ENCODE results near the gene FFAR4.

Gene FFAR4

DNA sequence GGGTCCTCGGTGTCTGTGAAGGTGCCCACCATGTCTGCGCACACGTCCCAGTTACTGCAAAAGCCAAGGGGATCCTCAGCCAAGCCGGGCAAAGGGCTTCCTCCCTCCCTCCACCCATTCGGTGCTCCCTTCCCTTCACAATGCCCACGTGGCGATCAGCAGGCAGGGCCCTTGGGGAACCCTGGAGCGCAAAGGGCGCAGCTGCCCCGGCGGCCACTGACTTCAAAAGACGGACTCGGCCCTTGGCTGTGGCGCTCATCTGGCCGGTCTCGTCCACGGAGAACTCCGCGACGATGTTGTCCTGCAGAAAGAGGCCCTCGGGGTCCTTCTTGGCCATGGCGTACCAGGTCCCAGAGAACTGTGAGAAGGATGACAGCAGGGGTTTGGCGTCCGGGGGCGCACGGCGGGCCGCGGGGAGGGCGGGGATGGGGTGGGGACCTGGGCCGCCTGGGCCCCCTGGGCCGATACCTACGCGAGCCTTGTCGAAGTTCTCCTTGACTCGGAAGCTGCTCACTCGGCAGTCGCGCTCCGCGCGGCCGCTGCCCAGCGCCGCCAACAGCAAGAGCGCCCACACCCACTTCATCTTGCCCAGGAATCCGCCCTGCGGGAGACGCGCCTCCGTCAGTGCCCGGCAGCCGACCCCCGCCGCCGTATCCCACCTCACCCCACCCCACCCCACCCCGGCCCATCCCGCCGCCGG is 34.1 kb downstream of the FFAR4 start:
- DNase-seq (ENCODE audit: low read depth) = no peak

DNA sequence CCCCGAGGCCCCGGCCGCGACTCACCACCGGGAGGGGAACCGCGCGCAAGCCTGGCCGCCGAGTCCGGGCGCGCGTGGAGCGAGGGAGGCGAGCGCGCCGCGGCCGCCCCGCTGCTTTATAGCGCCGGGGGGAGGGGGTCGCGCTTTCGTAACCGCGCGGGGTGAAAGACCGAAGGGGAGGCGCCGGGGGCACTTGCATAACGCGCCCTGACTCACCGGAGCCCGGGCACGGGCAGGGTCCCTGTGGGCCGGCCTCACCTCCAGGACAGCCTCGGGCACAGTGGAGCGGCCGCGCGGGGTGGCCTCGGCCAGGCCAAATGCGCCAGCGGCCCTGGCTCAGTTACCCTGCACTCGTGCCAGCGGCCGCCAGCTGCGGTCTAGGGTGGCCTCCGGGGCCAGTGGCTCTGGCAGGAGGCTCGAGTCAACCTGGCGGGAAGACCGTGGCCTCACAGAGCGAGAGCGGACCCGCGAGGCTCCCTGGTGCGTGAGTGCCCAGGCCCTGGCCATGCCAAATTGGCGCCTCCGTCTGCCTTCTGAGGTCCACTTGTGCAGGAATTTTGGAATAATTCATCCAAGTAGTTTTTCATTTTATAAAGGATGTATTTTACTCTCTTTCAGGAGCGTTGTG is 34.8 kb downstream of the FFAR4 start, which contains the start of gene RBP4:
TSS of gene RBP4 (minus strand) at position 90 of the 628 bp plus-strand sequence. CDS start 207 bp downstream, outside the sequence.
- no peak for DNase-seq (ENCODE audit: low read depth)

DNA sequence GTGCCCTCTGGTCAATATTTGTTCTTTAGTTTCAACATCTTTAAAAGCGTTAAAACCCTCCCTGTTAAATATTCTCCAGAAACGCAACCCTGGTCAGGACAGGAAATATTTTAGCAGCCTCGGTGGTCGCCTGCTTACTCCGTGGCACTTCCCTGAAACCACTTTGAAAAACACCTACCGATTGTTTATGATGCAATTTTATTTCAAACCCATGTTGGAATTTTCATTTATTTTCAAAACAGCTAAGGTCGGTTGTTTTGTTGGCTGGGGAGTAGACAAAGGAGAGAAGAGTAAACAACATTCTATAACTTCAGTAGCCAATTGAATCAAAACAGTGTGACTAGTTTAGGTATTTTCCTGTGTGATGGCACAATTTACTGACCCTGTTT is 35.3 kb downstream of the FFAR4 start:
- no peak for DNase-seq (ENCODE audit: low read depth)

GRCh38 chr10:93603023-93603422 is 36.6 kb downstream of the FFAR4 start:
- DNase-seq (ENCODE audit: low read depth) = no peak

DNA sequence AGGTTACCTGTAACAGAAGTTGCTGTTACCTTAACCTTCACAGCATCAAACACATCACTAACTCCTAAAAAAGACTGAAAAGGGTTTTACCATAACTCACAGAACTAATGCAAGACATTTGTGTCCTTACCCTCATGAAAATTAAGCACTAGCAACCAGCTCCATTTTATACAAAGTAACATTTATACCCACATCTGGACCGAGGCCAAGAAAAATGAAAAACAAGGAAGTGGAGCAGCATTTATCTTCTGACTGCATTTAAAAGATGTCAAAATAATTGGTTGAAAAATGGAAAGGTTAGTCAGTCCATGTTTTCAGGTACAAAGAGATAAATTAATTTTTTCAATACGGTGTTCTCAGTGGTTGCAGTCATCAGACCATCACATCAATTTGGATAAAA is 37.7 kb downstream of the FFAR4 start:
- DNase-seq (ENCODE audit: low read depth) = no peak

- DNase-seq (ENCODE audit: low read depth) = no peak
Observed at GRCh38 chr10:93608421-93608820, 42.0 kb downstream of the FFAR4 start.

DNA sequence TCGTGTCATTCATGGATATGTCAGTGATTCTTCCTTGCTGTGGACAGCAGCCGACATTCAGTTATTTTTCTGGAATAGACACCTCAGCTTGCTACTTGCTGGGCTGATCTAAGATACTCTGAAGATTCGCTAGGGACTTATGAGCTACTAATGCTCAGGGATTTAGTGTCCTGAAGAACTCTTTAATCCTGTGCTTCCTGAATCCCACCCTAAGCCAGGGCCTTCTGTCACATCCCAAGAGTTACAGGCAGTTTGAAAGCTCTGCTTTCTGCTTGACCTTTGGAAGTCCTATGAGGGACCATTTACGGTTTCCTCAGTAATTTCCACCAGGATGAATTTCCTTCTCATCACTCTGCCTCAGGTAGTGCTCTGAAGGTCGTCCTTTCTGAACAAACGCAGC is 45.8 kb downstream of the FFAR4 start, which contains the start of gene PDE6C:
TSS of gene PDE6C (plus strand) at position 227 of the 400 bp plus-strand sequence. CDS start 189 bp downstream, outside the sequence.
- DNase-seq (ENCODE audit: low read depth) = no peak

DNA sequence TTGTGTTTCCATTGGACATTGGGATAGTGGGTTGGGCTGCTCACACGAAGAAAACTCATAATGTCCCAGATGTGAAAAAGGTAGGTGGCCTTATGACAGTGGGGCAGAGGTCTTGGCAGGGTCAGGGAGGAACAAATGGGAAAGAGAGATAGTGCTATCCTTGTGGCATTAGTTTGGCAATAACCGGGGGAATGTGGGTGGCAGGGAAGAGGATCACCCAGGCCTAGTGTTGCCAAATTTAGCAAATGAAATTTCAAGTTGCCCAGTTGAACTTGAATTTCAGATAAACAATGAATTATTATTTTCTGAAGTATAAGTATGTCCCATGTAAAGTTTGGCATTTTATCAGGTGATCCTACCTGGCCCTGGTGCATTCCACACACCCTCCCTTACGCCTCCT is 46.7 kb downstream of the FFAR4 start:
- no peak for DNase-seq (ENCODE audit: low read depth)

- DNase-seq (ENCODE audit: low read depth) = no peak
Observed at GRCh38 chr10:93614101-93614825, 47.8 kb downstream of the FFAR4 start.

DNA sequence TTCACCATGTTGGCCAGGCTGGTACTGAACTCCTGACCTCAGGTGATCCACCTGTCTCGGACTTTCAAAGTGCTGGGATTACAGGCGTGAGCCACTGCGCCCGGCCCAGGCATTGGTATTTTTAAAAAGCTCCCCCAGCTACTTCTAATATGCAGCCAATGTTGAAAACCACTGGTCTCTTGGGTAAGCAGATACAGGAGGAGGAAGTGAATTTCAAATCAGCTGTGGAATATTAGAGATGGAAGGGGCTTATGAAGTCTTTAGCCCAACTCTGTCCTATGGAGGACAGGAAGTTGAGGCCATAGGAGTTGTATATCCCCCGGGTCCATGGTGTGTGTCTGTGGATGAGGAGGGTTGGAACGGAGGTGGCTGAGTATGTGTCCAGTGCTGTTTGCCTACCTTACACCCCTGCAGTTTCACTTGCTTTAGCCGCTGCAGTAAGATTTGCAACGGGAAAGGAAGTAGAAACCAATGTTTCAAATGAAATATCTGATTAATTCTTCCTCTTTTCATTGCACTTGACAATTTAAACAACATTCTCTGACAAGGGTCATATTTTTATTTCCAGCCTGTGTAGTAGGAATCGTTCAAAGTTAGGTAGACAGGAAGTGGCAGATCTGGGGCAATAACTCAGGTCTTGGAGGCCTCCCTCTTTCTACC is 49.2 kb downstream of the FFAR4 start:
- DNase-seq (ENCODE audit: low read depth) = no peak

DNA sequence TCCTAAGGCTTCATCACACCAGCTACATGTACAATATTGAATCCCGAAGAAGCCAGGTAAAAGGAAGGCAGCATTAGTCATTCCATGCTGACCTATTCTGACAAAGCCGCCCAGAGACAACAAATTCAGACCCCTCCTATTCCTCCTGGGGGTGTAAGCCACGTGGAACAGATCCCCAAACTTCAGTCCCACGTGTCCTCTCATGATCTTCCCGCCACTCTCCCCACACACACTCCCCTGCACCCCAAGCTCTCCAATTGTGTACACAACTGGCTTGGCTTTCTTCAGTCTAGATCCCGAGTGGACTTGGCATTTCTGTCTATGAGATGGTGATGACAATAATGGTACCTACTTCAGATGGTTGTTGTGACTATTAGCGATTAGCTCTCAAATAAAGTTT is 54.5 kb downstream of the FFAR4 start:
- DNase-seq (ENCODE audit: low read depth) = no peak

DNA sequence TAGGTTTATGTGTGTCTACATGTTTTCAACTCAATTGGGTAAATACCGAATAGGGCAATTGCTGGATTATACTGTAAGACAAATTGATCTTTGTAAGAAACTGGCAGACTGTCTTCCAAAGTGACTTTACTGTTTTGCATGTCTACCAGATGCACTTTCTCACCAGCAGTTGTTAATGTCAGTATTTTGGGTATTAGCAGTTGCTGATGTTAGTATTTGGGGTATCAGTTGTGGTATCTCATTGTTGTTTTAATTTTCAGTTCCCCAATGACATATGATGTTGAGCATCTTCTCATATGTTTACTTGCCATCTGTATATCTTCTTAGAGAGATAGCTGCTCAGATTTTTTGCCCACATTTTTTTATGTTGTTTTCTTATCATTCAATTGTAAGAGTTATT is 56.5 kb downstream of the FFAR4 start:
- no peak for DNase-seq (ENCODE audit: low read depth)

DNA sequence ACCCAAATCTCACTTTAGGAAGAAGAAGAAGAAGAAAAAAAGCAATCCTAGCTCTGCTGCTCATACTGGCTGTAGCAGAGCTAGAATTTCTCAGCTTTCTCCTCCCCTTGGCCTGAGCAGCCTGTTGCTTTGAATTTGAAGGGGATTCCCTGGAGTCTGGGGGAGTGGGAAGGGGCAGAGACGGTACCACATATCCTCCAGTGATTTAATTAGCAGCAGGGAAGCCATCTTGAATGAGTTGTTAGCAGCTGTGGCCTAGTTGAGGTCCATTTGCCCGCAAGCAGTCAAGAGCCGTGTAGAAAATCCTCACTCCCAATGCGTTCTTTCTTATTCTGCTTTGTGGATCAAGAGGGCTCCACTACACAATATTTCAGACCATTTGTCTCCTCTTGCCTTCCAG is 62.4 kb downstream of the FFAR4 start:
- DNase-seq (ENCODE audit: low read depth) = no peak

GRCh38 chr10:93629647-93630305 is 63.3 kb downstream of the FFAR4 start:
- DNase-seq (ENCODE audit: low read depth) = no peak

DNA sequence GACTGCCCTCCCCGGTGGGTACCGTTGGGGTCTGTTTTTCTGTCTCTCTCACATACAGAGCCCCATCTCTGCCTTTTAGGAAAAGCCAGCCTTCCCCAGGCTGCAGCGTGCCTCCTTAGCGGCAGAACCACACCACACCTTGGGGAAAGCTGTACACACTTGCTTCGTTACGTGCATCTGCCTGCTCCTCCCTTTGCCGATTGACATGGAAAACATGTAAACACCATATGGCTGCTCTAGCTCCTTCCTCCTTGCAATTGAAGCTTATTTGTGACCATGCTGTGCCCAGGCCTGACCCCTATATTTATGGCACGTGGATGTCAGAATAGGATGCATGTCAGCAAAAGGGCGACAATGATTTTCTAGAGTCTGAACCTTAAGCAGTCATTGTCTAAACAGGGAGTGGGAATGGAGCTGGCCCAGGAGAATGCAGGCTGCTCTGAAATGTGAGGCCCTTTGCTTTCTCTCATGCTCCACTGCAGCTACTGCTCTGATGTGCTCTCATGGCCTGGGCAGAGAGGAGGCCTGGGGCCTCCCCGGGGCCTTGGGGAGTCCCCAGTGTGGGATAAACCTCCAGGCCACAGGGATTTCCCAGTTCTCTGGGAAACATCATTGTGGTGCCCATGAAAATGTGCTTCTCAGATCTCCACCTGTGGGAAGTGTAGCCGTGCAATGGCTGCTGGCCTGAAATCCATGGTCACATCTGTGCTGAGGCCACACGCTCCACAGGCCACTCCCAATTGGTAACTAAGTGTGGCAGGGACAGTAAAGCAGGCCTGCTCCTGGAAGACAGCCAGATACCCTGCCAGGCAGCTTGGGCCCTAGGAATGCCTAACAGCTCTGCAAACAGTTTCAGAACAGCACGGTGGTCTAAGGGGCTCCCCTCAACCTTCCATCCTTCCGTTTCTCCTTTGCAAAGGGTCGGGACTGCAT is 64.4 kb downstream of the FFAR4 start:
- no peak for DNase-seq (ENCODE audit: low read depth)
